HG03095 (cell line): ENCODE data around the gene URB1.
"Not testable (repeated sequence)": the region's sequence is repeated elsewhere in the genome, so short reads cannot be mapped to it uniquely, and the experiment has no call there.

ENCODE experiments used
- ATAC-seq: cut with Tn5 transposase; IDR thresholded peaks from one replicate; pipeline ENCODE4 v1.9.1; 2021; ENCODE audit warnings: moderate library complexity; ENCODE audit not compliant: unreplicated experiment

URB1 gene

GRCh38 chr21:32320059-32320458 lies 72.8 kb downstream of the URB1 start:
- ATAC-seq: no peak

DNA sequence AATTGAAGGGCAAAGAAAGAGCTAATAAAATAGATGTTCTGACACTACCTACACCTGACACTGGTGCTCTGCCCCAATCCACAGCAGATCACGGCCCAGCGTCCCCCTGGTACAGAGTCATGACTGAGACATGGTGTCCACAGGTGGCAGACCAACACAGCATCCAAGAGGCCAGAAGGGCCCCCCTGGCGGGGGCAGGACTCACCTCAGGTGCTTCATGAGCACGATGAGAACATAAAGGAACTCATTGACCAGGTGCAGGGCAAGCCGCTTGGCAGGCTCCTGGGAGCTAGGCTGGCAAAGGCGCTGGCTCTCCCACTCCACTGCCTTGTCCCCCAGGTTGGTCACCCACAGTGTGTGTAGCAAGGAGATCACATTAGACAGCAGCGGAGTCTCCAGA lies 73.8 kb downstream of the URB1 start:
- no peak for ATAC-seq

- ATAC-seq: no peak
These were observed 75.1 kb downstream of the URB1 start for GRCh38 chr21:32317726-32318125.

DNA sequence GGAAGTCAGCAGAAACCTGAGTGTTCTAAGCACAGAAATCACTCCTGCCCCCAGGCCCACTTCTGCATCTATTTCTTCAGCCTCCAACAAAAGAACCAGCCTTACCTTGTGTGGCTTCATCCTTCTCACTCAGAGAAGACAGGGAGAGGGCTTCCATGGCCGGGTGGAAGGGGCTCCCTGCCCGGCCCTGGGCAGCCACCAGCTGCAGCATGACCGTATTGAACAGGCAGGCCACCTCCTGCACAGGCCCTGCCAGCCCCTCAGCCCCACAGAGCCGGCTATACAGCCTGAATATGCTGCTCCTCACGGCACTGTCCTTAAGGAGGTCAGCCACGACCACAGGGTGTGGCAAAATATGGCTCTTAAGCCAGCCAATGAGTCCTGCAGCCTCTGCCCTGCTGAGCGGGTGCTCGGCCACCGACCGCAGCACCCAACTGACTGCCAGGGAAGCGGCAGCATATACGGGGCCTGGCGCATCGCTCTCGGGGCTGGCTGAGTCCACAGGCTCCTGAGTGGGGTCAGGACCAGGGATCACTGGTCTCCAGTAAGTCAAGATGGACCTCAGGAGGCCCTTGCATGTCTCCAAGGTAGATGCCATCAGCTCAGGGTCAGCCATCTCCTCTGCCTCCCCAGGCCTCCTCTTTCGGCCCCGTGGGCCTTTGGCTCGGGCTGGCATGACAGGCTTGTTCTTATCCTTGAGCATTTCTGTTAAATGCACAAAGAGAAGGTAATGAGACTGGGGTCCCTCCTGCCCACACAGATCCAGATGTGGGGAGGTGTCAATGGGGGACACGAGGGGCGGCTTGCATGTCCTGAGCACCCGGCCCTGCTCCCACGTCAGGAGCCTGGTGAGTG lies 76.2 kb downstream of the URB1 start:
- no peak for ATAC-seq

DNA sequence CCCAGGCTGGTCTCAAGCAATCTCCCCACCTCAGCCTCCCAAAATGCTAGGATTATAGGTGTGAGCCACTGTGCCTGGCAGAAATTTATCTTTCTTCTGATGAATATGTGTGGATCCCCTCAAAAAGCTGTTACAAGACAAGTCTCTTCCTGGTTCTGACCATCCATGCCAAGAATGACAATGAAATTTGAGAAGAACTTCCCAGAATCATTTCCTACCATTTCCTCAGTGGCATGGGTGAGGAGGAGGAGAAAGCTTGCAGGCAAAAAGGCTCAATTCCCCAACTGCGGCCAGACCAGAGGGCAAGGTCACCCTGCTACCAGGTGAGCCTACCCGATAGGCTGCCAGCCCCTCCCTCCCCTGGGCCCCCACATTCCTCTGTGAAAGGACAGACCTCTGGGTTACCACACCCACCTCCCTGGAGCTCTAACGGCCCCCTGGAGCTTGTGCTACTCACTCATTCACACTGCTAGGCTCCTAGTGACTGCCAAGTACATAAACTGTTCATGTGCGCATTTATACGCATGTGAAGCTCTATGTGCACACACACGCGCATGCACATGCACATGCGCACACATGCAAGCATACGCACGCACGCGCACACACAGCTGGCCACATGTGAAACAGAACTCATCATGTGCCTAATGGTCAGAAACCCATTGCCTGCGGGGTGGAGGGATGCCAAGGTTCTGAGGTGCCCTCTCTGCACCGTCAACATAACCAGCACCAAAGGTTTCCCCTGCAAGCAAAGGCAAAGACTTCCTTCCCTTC lies 77.1 kb downstream of the URB1 start:
- ATAC-seq: no peak

DNA sequence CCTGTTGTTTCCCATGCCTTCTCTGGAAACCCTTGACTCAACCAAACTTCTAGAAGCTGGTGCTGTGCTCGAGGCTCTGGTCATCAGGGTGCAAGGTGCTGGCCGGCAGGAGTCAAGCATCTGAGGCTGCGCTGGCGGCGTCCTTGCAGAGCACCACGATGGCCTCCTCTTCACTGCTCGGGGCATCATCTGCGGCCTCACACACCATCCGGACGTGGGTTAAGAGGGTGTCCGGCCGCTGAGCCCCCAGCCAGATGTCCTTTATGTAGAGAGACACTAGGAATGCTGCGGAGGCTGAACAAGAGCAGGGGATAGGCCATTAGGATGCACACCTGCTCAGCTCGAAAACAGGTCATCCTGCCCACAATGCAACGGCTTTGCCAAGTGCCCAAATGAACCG lies 78.0 kb downstream of the URB1 start:
- no peak for ATAC-seq

- ATAC-seq: no peak
These were observed 79.8 kb downstream of the URB1 start for GRCh38 chr21:32312976-32313375.

- ATAC-seq: no peak
These were observed 80.5 kb downstream of the URB1 start for GRCh38 chr21:32312326-32312725.

GRCh38 chr21:32311621-32312020 lies 81.2 kb downstream of the URB1 start:
- no peak for ATAC-seq

GRCh38 chr21:32310976-32311375 lies 81.8 kb downstream of the URB1 start:
- ATAC-seq: not testable (repeated sequence)

DNA sequence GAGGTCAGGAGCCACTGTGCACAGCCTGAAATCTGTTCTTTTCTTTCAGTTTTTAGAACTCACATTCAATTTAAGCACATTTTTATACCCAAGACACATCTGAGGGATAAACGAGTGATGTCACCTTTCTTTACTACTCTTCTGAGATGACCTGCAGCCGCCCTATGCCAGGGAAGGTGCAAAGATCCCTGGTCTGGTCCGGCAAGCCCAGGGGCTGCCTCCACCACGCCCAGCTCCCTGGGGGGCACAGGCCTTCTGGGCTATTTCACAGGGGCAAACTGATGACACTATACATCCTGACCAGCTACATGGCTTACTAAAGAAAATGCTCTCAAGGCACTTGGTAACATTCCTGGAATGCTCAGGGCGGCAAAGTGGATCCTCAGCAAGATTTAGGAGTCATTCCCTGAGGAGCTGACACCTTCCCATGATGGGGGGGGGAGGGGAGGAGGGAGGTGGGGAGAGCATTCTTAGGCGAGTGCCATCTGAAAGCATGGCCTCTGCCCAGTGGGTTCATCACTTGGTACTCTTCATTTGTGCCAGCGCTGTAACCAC lies 82.8 kb downstream of the URB1 start:
- ATAC-seq: no peak

GRCh38 chr21:32308696-32309095 lies 84.1 kb downstream of the URB1 start:
- no peak for ATAC-seq

DNA sequence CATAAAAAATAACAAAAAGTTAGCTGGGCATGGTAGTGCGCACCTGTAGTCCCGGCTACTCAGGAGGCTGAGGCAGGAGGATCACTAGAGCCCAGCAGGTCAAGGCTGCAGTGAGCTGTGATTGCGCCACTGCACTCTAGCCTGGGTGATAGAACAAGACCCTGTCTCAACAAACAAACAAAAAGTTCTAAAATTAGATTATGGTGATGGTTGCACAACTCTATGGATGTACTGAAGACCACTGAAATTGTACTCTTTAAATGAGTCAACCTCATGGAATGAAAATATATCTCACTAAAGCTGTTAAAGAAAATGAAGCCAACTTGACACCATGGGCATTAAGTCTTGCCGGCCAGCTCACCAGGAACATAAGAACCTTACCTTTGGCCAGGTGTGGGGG lies 85.1 kb downstream of the URB1 start:
- ATAC-seq: no peak

GRCh38 chr21:32306021-32306780 lies 86.6 kb downstream of the URB1 start:
- ATAC-seq: no peak

DNA sequence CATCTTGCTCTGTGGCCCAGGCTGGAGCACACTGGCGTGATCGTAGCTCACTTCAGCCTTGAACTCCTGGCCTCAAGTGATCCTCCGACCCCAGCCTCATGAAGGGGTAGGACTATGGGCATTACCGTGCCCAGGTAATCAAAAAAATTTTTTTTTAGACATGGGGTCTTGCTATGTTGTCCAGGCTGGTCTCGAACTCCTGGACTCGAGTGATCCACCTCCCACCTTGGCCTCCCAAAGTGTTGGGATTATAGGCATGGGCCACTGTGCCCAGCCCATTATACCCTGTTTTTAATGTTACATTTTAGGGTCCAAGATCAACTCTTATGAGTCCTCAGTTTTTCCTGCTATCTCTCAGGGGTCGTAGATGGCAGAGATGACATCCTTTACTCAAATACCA lies 87.8 kb downstream of the URB1 start:
- ATAC-seq: no peak

- ATAC-seq: no peak
These were observed 89.4 kb downstream of the URB1 start for GRCh38 chr21:32303385-32303784.

DNA sequence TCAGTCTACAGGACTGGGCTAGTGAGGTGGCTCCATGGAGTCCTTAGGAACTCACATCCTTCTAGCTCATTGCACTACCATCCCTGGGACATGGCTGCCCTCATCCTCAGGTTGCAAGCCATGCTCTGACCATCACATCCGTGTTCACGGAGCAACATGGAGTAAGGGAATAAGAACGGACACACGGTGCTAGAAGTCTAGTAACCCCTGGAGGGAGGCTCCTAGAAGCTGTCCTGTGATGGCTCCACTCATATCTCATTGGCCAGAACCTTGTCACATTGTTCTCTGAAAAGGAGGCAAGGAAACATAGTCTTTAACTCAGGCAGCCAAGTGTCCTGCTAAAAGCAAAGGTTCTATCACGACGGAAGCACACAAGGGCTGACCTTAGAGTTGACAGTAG lies 90.3 kb downstream of the URB1 start:
- ATAC-seq: no peak

DNA sequence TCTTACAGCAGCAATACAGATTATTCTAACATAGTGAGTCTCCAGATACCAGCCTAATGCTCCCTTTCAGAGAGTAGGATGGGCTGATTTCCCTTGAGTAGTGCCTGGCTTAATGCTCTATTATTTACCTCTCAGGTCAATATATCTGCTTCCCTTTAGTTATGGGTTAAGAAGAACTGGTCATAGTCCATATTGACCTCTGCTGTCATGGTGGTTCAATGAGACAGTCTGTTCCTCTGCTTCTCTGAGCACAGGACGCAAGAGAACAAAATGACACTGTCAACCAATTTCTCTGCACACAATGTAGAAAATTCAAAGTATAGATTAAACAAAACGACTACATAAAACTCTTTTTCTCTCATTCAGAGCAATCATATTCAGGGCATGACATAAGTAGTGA lies 91.2 kb downstream of the URB1 start:
- no peak for ATAC-seq

- no peak for ATAC-seq
These were observed 92.6 kb downstream of the URB1 start for GRCh38 chr21:32300117-32300681.

- no peak for ATAC-seq
These were observed 93.1 kb downstream of the URB1 start for GRCh38 chr21:32299695-32300094.

- no peak for ATAC-seq
These were observed 94.1 kb downstream of the URB1 start, which contains the start of gene MRAP for GRCh38 chr21:32298658-32299081. MRAP (plus strand) TSS chr21:32298855; CDS start chr21:32298972, 117 bp downstream.
